Osteoblast (primary cell): Measurements from ENCODE around the gene CFAP43. TPM values are rescaled to one million over a fixed set of nuclear protein-coding genes. Genes with fewer than 3 reads are reported as not detected.

Source experiments
- DNase-seq: peaks from one replicate; pipeline ENCODE4 v3.0.0; 2011; ENCODE audit warnings: low spot score, mixed read lengths; ENCODE audit not compliant: insufficient read length; ENCODE audit errors: missing footprints
- H2AFZ ChIP-seq: 2 replicates; pipeline ENCODE4 v1.6.0; 2011; ENCODE audit warnings: mild to moderate bottlenecking, low read length
- H3K27ac ChIP-seq: 2 replicates; pipeline ENCODE4 v1.5.1; 2011; ENCODE audit warnings: mild to moderate bottlenecking, low read depth, low read length, moderate library complexity
- H3K27me3 ChIP-seq: 2 replicates; pipeline ENCODE4 v1.6.0; 2012; ENCODE audit warnings: mild to moderate bottlenecking, control low read depth, inconsistent platforms, low read length, moderate library complexity; ENCODE audit not compliant: insufficient read depth
- H3K36me3 ChIP-seq: 2 replicates; pipeline ENCODE4 v1.5.1; 2011; ENCODE audit warnings: mild to moderate bottlenecking, low read length, control low read depth, moderate library complexity; ENCODE audit not compliant: insufficient read depth
- H3K4me1 ChIP-seq: 2 replicates; pipeline ENCODE4 v1.5.1; 2011; ENCODE audit warnings: mild to moderate bottlenecking, low read length, control low read depth, moderate library complexity; ENCODE audit not compliant: insufficient read depth
- H3K4me2 ChIP-seq: 2 replicates; pipeline ENCODE4 v1.6.0; 2011; ENCODE audit warnings: mild to moderate bottlenecking, low read length; ENCODE audit not compliant: insufficient read depth
- H3K4me3 ChIP-seq: fragments of 200-600 bp; sonication (generic); 3 replicates; pipeline ENCODE4 v1.5.1; 2012; ENCODE audit warnings: mild to moderate bottlenecking, low read length, inconsistent platforms; ENCODE audit not compliant: insufficient read depth
- H3K79me2 ChIP-seq: 2 replicates; pipeline ENCODE4 v1.6.0; 2012; ENCODE audit warnings: mild to moderate bottlenecking, low read length, control low read depth, inconsistent platforms; ENCODE audit not compliant: insufficient read depth
- H3K9me3 ChIP-seq: 2 replicates; pipeline ENCODE4 v1.5.1; 2011; ENCODE audit warnings: low read depth, low read length, control low read depth
- H4K20me1 ChIP-seq: 2 replicates; pipeline ENCODE4 v1.6.0; 2012; ENCODE audit warnings: mild to moderate bottlenecking, low read length, control low read depth; ENCODE audit not compliant: insufficient read depth
- CTCF ChIP-seq: IDR thresholded peaks from 2 replicates; pipeline ENCODE4 v1.5.1; 2011; ENCODE audit warnings: mild to moderate bottlenecking, low read depth, low read length, moderate library complexity; ENCODE audit errors: extremely low read depth
- total RNA-seq: library from RNA; depleted of rRNA; stranded (reverse); fragments of >200 nt; gene quantifications from 2 replicates; pipeline ENCODE4 v1.2.3, GENCODE V29; 2012

Gene CFAP43
- total RNA-seq, 1 donor, result 0.36 TPM

GRCh38 chr10:104220522-104220921 lies 11.6 kb downstream of the CFAP43 start:
- Histone ChIP-seq H3K27me3 (peaks cover 17% of the 10 kb centered on the region), H3K4me3 (no peak overlapping the region), H4K20me1 (no peaks in the 10 kb centered on the region), H2AFZ (no peak overlapping the region), H3K4me1 (no peaks in the 10 kb centered on the region), H3K79me2 (no peaks in the 10 kb centered on the region), H3K4me2 (no peak overlapping the region), H3K9me3 (no peaks in the 10 kb centered on the region), H3K27ac (no peak overlapping the region), H3K36me3 (no peaks in the 10 kb centered on the region)
- DNase-seq, result no peak
- TF ChIP-seq CTCF, result no peak

GRCh38 chr10:104218751-104219150 lies 13.4 kb downstream of the CFAP43 start:
- H4K20me1 ChIP-seq, result no peaks in the 10 kb centered on the region
- no peak overlapping the region for H3K4me2 ChIP-seq
- no peaks in the 10 kb centered on the region for H3K36me3 ChIP-seq
- no peaks in the 10 kb centered on the region for H3K4me1 ChIP-seq
- H3K9me3 ChIP-seq, result no peaks in the 10 kb centered on the region
- no peak for TF ChIP-seq CTCF
- no peak overlapping the region for H3K4me3 ChIP-seq
- H3K27ac ChIP-seq, result no peak overlapping the region
- DNase-seq, result no peak
- no peak overlapping the region for H2AFZ ChIP-seq
- H3K79me2 ChIP-seq, result no peaks in the 10 kb centered on the region
- peaks cover 17% of the 10 kb centered on the region for H3K27me3 ChIP-seq

- H3K4me1 ChIP-seq, result no peaks in the 10 kb centered on the region
- no peaks in the 10 kb centered on the region for H3K79me2 ChIP-seq
- H3K36me3 ChIP-seq, result no peaks in the 10 kb centered on the region
- H3K27me3 ChIP-seq, result peaks cover 17% of the 10 kb centered on the region
- no peak overlapping the region for H2AFZ ChIP-seq
- no peak overlapping the region for H3K27ac ChIP-seq
- no peak overlapping the region for H3K4me2 ChIP-seq
- H4K20me1 ChIP-seq, result no peaks in the 10 kb centered on the region
- no peak for TF ChIP-seq CTCF
- no peak overlapping the region for H3K4me3 ChIP-seq
- no peak for DNase-seq
- H3K9me3 ChIP-seq, result no peaks in the 10 kb centered on the region
Measured at GRCh38 chr10:104216631-104217030, 15.5 kb downstream of the CFAP43 start.

- no peaks in the 10 kb centered on the region for H4K20me1 ChIP-seq
- peak; percentile 57 for TF ChIP-seq CTCF
- H3K79me2 ChIP-seq, result no peaks in the 10 kb centered on the region
- H3K27ac ChIP-seq, result no peak overlapping the region
- no peaks in the 10 kb centered on the region for H3K4me1 ChIP-seq
- no peaks in the 10 kb centered on the region for H3K27me3 ChIP-seq
- H3K4me3 ChIP-seq, result no peak overlapping the region
- no peak overlapping the region for H2AFZ ChIP-seq
- no peaks in the 10 kb centered on the region for H3K36me3 ChIP-seq
- no peaks in the 10 kb centered on the region for H3K9me3 ChIP-seq
- DNase-seq, result no peak
- no peak overlapping the region for H3K4me2 ChIP-seq
Measured at GRCh38 chr10:104209575-104210198, 22.5 kb downstream of the CFAP43 start.
